GM08714 (cell line): ENCODE data around the gene ZCWPW1.
"Not testable (repeated sequence)": the region's sequence is repeated elsewhere in the genome, so short reads cannot be mapped to it uniquely, and the experiment has no call there.

Experiments used
- H3K4me3 ChIP-seq: fragments of 200-500 bp; sonication (Bioruptor generic); 2 replicates; pipeline ENCODE4 v1.5.1; 2014; ENCODE audit warnings: mild to moderate bottlenecking, low read length, inconsistent platforms
- ZNF274 ChIP-seq: IDR thresholded peaks from 2 replicates; pipeline ENCODE4 v1.6.1; 2012; ENCODE audit warnings: mild to moderate bottlenecking, low read depth, low read length

ZCWPW1 gene

GRCh38 chr7:100358027-100358856 lies 70.3 kb downstream of the ZCWPW1 start, which contains the start of gene PILRB:
PILRB (plus strand) TSS chr7:100358117; CDS start chr7:100358303, 186 bp downstream.
- no peak within 1 kb of the TSS for H3K4me3 ChIP-seq
- TF ChIP-seq ZNF274: no peak

- no peak overlapping the region for H3K4me3 ChIP-seq
- TF ChIP-seq ZNF274: no peak
Observed at GRCh38 chr7:100357131-100357561, 71.4 kb downstream of the ZCWPW1 start.

DNA sequence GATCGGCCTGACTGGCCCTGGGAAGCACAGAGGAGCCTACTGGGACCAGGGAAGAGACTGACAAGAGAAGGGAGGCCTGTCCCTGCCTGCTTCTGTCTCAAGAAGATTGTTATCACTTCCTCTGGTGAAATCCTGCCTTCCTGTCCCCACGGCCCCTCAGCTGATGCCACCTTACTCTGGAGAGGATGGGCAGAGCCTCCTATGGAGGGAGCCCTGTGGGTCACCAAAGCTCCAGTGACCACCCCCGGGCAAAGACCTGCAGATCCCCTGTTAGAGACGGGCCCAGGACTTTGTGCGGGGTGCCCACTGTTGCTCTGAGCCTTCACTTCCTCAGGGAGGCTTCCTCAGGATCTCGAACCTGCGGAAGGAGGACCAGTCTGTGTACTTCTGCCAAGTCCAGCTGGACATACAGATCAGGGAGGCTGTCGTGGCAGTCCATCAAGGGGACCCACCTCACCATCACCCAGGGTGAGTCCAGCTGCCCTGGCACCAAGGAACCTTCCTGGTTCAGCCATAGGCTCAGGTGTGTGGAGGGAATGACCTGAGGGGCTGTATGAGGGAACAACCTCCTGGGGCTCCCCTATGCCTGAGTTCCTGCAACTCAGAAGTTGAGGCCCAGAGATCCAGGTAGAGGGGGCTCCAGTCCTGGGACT lies 72.0 kb downstream of the ZCWPW1 start:
- no peak for TF ChIP-seq ZNF274
- H3K4me3 ChIP-seq: no peak overlapping the region

- TF ChIP-seq ZNF274: no peak
- no peak overlapping the region for H3K4me3 ChIP-seq
Observed at GRCh38 chr7:100353685-100354330, 74.7 kb downstream of the ZCWPW1 start.

GRCh38 chr7:100352984-100353684 lies 75.4 kb downstream of the ZCWPW1 start:
- no peak for TF ChIP-seq ZNF274
- H3K4me3 ChIP-seq: no peak overlapping the region

- not testable (repeated sequence) for H3K4me3 ChIP-seq
Observed at GRCh38 chr7:100352230-100352781, 76.2 kb downstream of the ZCWPW1 start.

GRCh38 chr7:100351657-100352058 lies 76.8 kb downstream of the ZCWPW1 start:
- no peak overlapping the region for H3K4me3 ChIP-seq
- TF ChIP-seq ZNF274: no peak
